B cell (primary cell): ENCODE results near the gene KLF7. TPM values are rescaled to one million over a fixed set of nuclear protein-coding genes. Genes with fewer than 3 reads are reported as not detected.

Source experiments
- ATAC-seq: fragments of 200-7000 bp; cut with Tn5 transposase; one replicate; pipeline ENCODE4 v1.10.0; 2021; ENCODE audit warnings: low read depth, mild to moderate bottlenecking, moderate number of reproducible peaks, moderate library complexity
- CTCF ChIA-PET: fragments of 350-600 bp; sonication (Branson Sonifier 250); formaldehyde crosslinking; loops from one replicate; lab custom pipeline; 2021; ENCODE audit warnings: antibody characterized with exemption, inconsistent platforms; lab: Charles Lee
- POLR2A ChIA-PET: fragments of 350-600 bp; sonication (Branson Sonifier 250); formaldehyde crosslinking; loops from one replicate; lab custom pipeline; 2021; ENCODE audit warnings: antibody characterized with exemption; lab: Charles Lee
- DNase-seq: peaks from one replicate; pipeline ENCODE4 v3.0.0; 2013
- H2AFZ ChIP-seq: 2 replicates; pipeline ENCODE4 v1.6.1; 2012; ENCODE audit warnings: mild to moderate bottlenecking, low read depth, low read length; ENCODE audit not compliant: insufficient read depth, poor library complexity, severe bottlenecking
- H3K27ac ChIP-seq, 2 donors: 1 replicate in 1 of 2; 2 replicates in 1 of 2; pipeline ENCODE4 v1.5.1; 2012 to 2013; ENCODE audit warnings: low read length in 2 of 2, mild to moderate bottlenecking in 2 of 2, moderate library complexity in 1 of 2
- H3K27me3 ChIP-seq, 4 experiments: fragments of 200-600 bp in 1 of 4; sonication (generic) in 1 of 4; replicated peaks in 1 of 4; 1 replicate in 2 of 4; 2 replicates in 2 of 4; pipeline versions ENCODE4 v1.6.1 to v1.7.0; 2013 to 2016; ENCODE audit warnings: low read length in 3 of 4, mild to moderate bottlenecking in 2 of 4, mixed read lengths in 1 of 4, moderate library complexity in 1 of 4; ENCODE audit not compliant: insufficient read depth in 4 of 4, control insufficient read depth in 3 of 4; ENCODE audit errors: control extremely low read depth in 1 of 4
- H3K36me3 ChIP-seq, 2 experiments: replicated peaks in 1 of 2; 1 replicate in 1 of 2; 2 replicates in 1 of 2; pipeline versions ENCODE4 v1.6.1 to v1.7.1; 2013; ENCODE audit warnings: low read length in 1 of 2; ENCODE audit not compliant: insufficient read depth in 2 of 2, control insufficient read depth in 1 of 2; ENCODE audit errors: control extremely low read depth in 1 of 2, extremely low read depth in 1 of 2
- H3K4me1 ChIP-seq, 2 donors: fragments of 200-600 bp in 1 of 2; sonication (generic) in 1 of 2; 1 replicate in 1 of 2; 2 replicates in 1 of 2; pipeline versions ENCODE4 v1.5.1 to v1.6.1; 2013 to 2017; ENCODE audit warnings: low read length in 2 of 2; ENCODE audit not compliant: control insufficient read depth in 2 of 2, insufficient read depth in 2 of 2
- H3K4me2 ChIP-seq: replicated peaks from 2 replicates; pipeline ENCODE3; 2012; ENCODE audit warnings: mild to moderate bottlenecking, low read depth, low read length; ENCODE audit not compliant: poor library complexity, severe bottlenecking
- H3K4me3 ChIP-seq, 5 experiments: fragments of 200-600 bp in 1 of 5; sonication (generic) in 1 of 5; 1 replicate in 3 of 5; 2 replicates in 2 of 5; pipeline versions ENCODE4 v1.5.1 to v1.7.0; 2011 to 2016; ENCODE audit warnings: low read length in 4 of 5, mild to moderate bottlenecking in 4 of 5, low read depth in 2 of 5, control low read depth in 1 of 5, moderate library complexity in 1 of 5; ENCODE audit not compliant: insufficient read depth in 1 of 5; ENCODE audit errors: control extremely low read depth in 1 of 5, extremely low read depth in 1 of 5
- H3K79me2 ChIP-seq: fragments of 200-600 bp; sonication (generic); one replicate; pipeline ENCODE4 v1.6.0; 2016; ENCODE audit warnings: low read length; ENCODE audit not compliant: control insufficient read depth, insufficient read depth
- H3K9ac ChIP-seq: fragments of 200-600 bp; sonication (generic); 2 replicates; pipeline ENCODE4 v1.6.1; 2017; ENCODE audit warnings: mild to moderate bottlenecking, low read length, moderate library complexity
- H3K9me3 ChIP-seq, 3 donors: one replicate each; pipeline versions ENCODE4 v1.6.1 to v1.7.1; 2013; ENCODE audit warnings: low read length in 2 of 3; ENCODE audit not compliant: control insufficient read depth in 2 of 3, insufficient read depth in 1 of 3; ENCODE audit errors: control extremely low read depth in 1 of 3
- H4K20me1 ChIP-seq: 2 replicates; pipeline ENCODE4 v1.6.0; 2012; ENCODE audit warnings: mild to moderate bottlenecking, low read length; ENCODE audit not compliant: insufficient read depth, control insufficient read depth, poor library complexity, severe bottlenecking
- H3K27ac Mint-ChIP-seq: one replicate; pipeline ENCODE4 v1.8.0; 2021; ENCODE audit warnings: mixed read lengths
- H3K27me3 Mint-ChIP-seq: one replicate; pipeline ENCODE4 v1.8.0; 2021; ENCODE audit warnings: mixed read lengths
- H3K4me1 Mint-ChIP-seq: one replicate; pipeline ENCODE4 v1.8.0; 2021; ENCODE audit warnings: mixed read lengths
- H3K4me3 Mint-ChIP-seq: one replicate; pipeline ENCODE4 v1.8.0; 2021; ENCODE audit warnings: mixed read lengths
- H3K9me3 Mint-ChIP-seq: one replicate; pipeline ENCODE4 v1.8.0; 2022; ENCODE audit warnings: mixed read lengths; ENCODE audit not compliant: insufficient read depth
- EZH2 ChIP-seq: IDR thresholded peaks from 2 replicates; pipeline ENCODE4 v1.6.1; 2012; ENCODE audit warnings: borderline replicate concordance, low read depth, mild to moderate bottlenecking, moderate library complexity, low read length; ENCODE audit not compliant: insufficient read depth, poor library complexity, severe bottlenecking
- WGBS: methylation state at CpG from one replicate; pipeline ENCODE4 v1.1.5; 2013; ENCODE audit warnings: missing lambda C conversion rate; ENCODE audit not compliant: insufficient coverage; 5-methylcytosine and 5-hydroxymethylcytosine counted together
- intact Hi-C: fragments of 100-400 bp; cut with micrococcal nuclease; formaldehyde crosslinking; loops from one replicate; pipeline ENCODE4 v1.10.0; 2022
- polyA plus RNA-seq: library from polyadenylated mRNA; depleted of rRNA; stranded (reverse); fragments of >200 nt; gene quantifications from 2 replicates; pipeline ENCODE4 v1.2.3, GENCODE V29; 2012
- total RNA-seq, 2 donors: library from RNA; stranded (reverse); fragments of 120-200 nt in 1 of 2; gene quantifications; 1 replicate in 1 of 2; 2 replicates in 1 of 2; pipeline versions ENCODE4 v1.2.3 to v1.2.4, GENCODE V29; 2013 to 2022
- TF ChIP-seq, protein P1 (sequence below): fragments of 200-600 bp; IDR thresholded peaks from one replicate; pipeline ENCODE4 v1.8.0; 2022; ENCODE audit warnings: antibody characterized with exemption, mild to moderate bottlenecking

The KLF7 gene
- total and polyA plus RNA-seq, 2 donors (not counting 1 experiment from before 2014, with no cell fraction given), result 46.2 to 93.2 TPM

DNA sequence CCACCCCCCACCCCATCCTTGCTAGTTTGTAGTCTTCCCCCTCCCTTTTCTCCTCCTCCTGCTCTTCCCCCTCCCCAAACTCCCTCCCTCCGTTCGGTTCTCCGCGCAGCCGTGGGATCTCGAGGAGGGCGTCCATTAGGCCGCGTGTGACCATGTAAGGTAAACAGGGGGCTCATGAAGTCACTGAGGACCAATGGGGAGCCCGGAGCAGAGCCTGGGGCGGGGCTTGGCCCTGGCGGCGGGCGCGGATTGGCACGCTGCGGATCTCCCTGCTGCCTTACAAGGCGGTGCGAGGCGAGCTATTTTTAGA is 246 bp upstream of the KLF7 start:
- H3K9ac ChIP-seq, result peak overlapping the region; percentile 95
- H4K20me1 ChIP-seq, result no peaks in the 10 kb centered on the region
- TF ChIP-seq, protein P1, sequence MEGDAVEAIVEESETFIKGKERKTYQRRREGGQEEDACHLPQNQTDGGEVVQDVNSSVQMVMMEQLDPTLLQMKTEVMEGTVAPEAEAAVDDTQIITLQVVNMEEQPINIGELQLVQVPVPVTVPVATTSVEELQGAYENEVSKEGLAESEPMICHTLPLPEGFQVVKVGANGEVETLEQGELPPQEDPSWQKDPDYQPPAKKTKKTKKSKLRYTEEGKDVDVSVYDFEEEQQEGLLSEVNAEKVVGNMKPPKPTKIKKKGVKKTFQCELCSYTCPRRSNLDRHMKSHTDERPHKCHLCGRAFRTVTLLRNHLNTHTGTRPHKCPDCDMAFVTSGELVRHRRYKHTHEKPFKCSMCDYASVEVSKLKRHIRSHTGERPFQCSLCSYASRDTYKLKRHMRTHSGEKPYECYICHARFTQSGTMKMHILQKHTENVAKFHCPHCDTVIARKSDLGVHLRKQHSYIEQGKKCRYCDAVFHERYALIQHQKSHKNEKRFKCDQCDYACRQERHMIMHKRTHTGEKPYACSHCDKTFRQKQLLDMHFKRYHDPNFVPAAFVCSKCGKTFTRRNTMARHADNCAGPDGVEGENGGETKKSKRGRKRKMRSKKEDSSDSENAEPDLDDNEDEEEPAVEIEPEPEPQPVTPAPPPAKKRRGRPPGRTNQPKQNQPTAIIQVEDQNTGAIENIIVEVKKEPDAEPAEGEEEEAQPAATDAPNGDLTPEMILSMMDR, result no peak
- no peak for TF ChIP-seq EZH2
- Mint-ChIP-seq H3K4me1 (peaks cover 54% of the 10 kb centered on the region), H3K27ac (peak overlapping the region; percentile 99), H3K27me3 (no peaks in the 10 kb centered on the region), H3K4me3 (peak overlapping the region; percentile 98), H3K9me3 (no peaks in the 10 kb centered on the region)
- H3K4me3 ChIP-seq, result peak overlapping the region in 4 of 5 experiments; percentile 81 to 97 (median 85)
- ChIA-PET POLR2A (interaction anchor here (0.6 to 5.0 kb wide), 23 partner anchors 9 to 1007 kb away, joined by 3 to 122 read pairs (median 4); partner anchors contain the start of genes CCNYL1, CREB1, EEF1B2 and FASTKD2), CTCF (interaction anchor here (0.6 to 7.4 kb wide), 13 partner anchors 16 to 460 kb away, joined by 3 to 92 read pairs (median 4); partner anchors contain the start of gene METTL21A)
- intact Hi-C loops, result loop anchor here (1.0 to 10.0 kb wide), 9 partner anchors 23 to 1089 kb away; partner anchors contain the start of genes CCNYL1, CREB1, FASTKD2 and IDH1
- peaks cover 42 to 45% of the 10 kb centered on the region in 2 donors for H3K4me1 ChIP-seq
- peak overlapping the region; percentile 95 to 99 for H3K27ac ChIP-seq
- H3K9me3 ChIP-seq, result no peaks in the 10 kb centered on the region
- no peak overlapping the region for H2AFZ ChIP-seq
- ATAC-seq, result peak; percentile 87
- under 1% methylated on average over 19 of the region's 20 CpGs for WGBS
- no peaks in the 10 kb centered on the region for H3K36me3 ChIP-seq
- peak overlapping the region; percentile 92 for H3K4me2 ChIP-seq
- H3K79me2 ChIP-seq, result peaks cover 46% of the 10 kb centered on the region
- peak; percentile 98 for DNase-seq
- H3K27me3 ChIP-seq, result no peaks in the 10 kb centered on the region
